Neural crest cell (in vitro differentiated cells): ENCODE results near the gene ZNF614. TPM values are rescaled to one million over a fixed set of nuclear protein-coding genes. Genes with fewer than 3 reads are reported as not detected.
A peak's percentile ranks its signal among the peaks of the same experiment; 100 is the strongest.
"Not testable (repeated sequence)": the region's sequence is repeated elsewhere in the genome, so short reads cannot be mapped to it uniquely, and the experiment has no call there.

Experiments used
- DNase-seq: peaks from one replicate; pipeline ENCODE4 v3.0.0; 2021; ENCODE audit warnings: low read depth, mixed read lengths, low spot score
- H3K27ac Mint-ChIP-seq: one replicate; pipeline ENCODE4 v1.8.0; 2021; ENCODE audit warnings: mild to moderate bottlenecking, mixed read lengths; ENCODE audit not compliant: unreplicated experiment
- H3K27me3 Mint-ChIP-seq: 2 replicates; pipeline ENCODE4 v1.8.0; 2021; ENCODE audit warnings: low read depth, mild to moderate bottlenecking, mixed read lengths
- H3K36me3 Mint-ChIP-seq: 2 replicates; pipeline ENCODE4 v1.8.0; 2021; ENCODE audit warnings: low read depth, mild to moderate bottlenecking, mixed read lengths
- H3K4me1 Mint-ChIP-seq: 2 replicates; pipeline ENCODE4 v1.8.0; 2021; ENCODE audit warnings: mixed read lengths
- H3K4me3 Mint-ChIP-seq: one replicate; pipeline ENCODE4 v1.8.0; 2021; ENCODE audit warnings: mild to moderate bottlenecking, mixed read lengths
- H3K9me3 Mint-ChIP-seq: 2 replicates; pipeline ENCODE4 v1.8.0; 2021; ENCODE audit warnings: mixed read lengths
- long read RNA-seq: library from polyadenylated mRNA; unstranded; transcript quantifications from one replicate; pipeline ENCODE4 v2.0.0, GENCODE V29; 2020
- total RNA-seq: library from RNA; stranded (reverse); gene quantifications from 2 replicates; pipeline ENCODE4 v1.2.1, GENCODE V29; 2021
- TF ChIP-seq, protein P1 (sequence below): fragments of 200-600 bp; sonication (generic); conservative IDR thresholded peaks from 2 replicates; pipeline ENCODE4 v1.5.0; 2021; ENCODE audit warnings: antibody characterized with exemption, mild to moderate bottlenecking

ZNF614 gene
- 11.5 and 12.5 TPM in 2 replicates for total RNA-seq
- long read RNA-seq, full-length matches to known transcripts, result 17 of 19 reads
- long read RNA-seq, partial matches to known transcripts, result 0 of 19 reads
- long read RNA-seq, other reads (novel, unspliced or antisense), result 2 of 19 reads

DNA sequence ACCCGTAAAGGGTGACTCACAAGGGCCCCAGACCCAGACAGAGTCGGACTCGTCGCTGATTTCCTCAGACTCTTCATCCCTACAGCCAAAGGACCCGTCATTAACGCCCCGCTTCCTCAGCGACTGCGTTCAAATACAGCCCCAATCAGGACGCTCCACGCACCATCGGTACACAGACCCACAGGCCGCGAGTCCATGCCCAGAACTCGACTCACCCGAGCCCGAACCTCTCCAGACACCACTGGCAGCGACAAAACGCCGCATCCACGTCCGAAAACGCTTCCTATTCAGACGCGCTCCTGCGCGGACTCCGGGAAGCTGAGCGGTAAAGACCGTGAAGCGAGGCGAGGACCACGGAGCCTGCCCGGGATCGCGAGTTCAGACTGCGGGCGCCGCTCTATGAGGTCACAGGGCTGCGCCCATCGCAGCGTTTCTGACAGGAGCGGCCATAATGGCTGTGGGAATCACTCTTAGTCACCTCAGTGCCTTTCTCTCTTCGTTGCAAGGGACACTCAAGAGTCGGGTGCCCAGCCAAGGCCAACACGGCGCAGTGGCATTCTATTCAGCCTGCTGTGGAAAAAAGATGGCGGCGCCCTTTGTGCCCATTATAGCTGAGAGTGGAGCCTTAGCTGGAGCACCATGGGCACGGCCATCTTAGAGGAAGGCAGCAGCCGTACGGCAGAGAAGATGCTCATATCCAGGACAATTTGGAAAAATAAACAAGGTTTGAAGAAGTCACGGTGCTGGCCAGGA lies at the start of gene ZNF614:
TSS of gene ZNF614 (minus strand) at position 353 of the 753 bp plus-strand sequence. CDS start 2,634 bp downstream, outside the sequence.
- peak within 1 kb of the TSS; percentile 91 for H3K4me3 Mint-ChIP-seq
- H3K9me3 Mint-ChIP-seq, result peaks cover 28% of the 10 kb centered on the region
- peak; percentile 75 for DNase-seq
- no peaks in the 10 kb centered on the region for H3K27me3 Mint-ChIP-seq
- peaks cover 21% of the 10 kb centered on the region for H3K4me1 Mint-ChIP-seq
- H3K27ac Mint-ChIP-seq, result peak within 1 kb of the TSS; percentile 98
- H3K36me3 Mint-ChIP-seq, result peaks cover 72% of the 10 kb centered on the region
- TF ChIP-seq, protein P1, sequence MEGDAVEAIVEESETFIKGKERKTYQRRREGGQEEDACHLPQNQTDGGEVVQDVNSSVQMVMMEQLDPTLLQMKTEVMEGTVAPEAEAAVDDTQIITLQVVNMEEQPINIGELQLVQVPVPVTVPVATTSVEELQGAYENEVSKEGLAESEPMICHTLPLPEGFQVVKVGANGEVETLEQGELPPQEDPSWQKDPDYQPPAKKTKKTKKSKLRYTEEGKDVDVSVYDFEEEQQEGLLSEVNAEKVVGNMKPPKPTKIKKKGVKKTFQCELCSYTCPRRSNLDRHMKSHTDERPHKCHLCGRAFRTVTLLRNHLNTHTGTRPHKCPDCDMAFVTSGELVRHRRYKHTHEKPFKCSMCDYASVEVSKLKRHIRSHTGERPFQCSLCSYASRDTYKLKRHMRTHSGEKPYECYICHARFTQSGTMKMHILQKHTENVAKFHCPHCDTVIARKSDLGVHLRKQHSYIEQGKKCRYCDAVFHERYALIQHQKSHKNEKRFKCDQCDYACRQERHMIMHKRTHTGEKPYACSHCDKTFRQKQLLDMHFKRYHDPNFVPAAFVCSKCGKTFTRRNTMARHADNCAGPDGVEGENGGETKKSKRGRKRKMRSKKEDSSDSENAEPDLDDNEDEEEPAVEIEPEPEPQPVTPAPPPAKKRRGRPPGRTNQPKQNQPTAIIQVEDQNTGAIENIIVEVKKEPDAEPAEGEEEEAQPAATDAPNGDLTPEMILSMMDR, result no peak

DNA sequence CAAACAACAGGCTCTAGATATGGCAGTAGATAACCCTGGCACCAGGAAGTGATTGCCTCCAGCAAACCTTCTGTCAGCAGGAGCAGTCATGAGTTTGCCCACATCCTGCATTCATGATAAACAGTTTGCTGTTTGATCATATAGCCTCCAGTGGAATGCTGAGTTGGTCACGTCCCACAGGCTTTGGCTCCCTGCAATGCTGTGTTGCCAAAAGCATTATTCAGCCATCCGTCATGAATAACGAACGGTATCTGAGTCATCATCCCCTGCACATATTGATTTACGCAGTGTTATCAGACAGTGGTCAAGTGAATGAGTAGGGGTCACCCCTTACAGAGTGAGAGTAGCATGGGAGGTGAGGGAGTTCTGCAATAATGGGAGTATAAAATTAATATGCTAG lies 42.3 kb upstream of the ZNF614 start:
- H3K36me3 Mint-ChIP-seq, result peaks cover 77% of the 10 kb centered on the region
- H3K4me3 Mint-ChIP-seq, result no peak overlapping the region
- H3K9me3 Mint-ChIP-seq, result peaks cover 42% of the 10 kb centered on the region
- H3K27ac Mint-ChIP-seq, result no peak overlapping the region
- no peak for DNase-seq
- TF ChIP-seq, protein P1, result no peak
- no peaks in the 10 kb centered on the region for H3K4me1 Mint-ChIP-seq
- no peaks in the 10 kb centered on the region for H3K27me3 Mint-ChIP-seq

DNA sequence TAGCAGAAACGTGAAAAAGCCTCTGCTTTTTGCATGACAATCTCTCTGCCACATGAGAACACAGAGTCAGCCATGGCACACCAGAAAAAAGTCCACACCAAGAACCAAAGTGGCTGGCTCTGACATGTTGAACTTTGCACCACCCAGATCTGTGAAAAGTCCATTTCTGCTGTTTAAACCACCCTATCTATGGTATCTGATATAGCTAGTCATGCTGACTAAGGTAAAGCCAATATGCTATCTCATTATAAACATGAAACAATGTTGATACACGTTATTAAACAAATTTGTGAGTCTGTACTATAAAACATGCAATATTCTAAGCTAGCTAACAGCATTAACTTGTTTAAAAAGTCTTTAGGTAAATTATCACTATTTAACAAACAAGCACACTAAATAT lies 41.5 kb upstream of the ZNF614 start:
- Mint-ChIP-seq H3K27me3 (no peaks in the 10 kb centered on the region), H3K36me3 (peaks cover 77% of the 10 kb centered on the region), H3K27ac (no peak overlapping the region), H3K9me3 (peaks cover 42% of the 10 kb centered on the region), H3K4me3 (no peak overlapping the region), H3K4me1 (no peaks in the 10 kb centered on the region)
- no peak for DNase-seq
- TF ChIP-seq, protein P1, result no peak

DNA sequence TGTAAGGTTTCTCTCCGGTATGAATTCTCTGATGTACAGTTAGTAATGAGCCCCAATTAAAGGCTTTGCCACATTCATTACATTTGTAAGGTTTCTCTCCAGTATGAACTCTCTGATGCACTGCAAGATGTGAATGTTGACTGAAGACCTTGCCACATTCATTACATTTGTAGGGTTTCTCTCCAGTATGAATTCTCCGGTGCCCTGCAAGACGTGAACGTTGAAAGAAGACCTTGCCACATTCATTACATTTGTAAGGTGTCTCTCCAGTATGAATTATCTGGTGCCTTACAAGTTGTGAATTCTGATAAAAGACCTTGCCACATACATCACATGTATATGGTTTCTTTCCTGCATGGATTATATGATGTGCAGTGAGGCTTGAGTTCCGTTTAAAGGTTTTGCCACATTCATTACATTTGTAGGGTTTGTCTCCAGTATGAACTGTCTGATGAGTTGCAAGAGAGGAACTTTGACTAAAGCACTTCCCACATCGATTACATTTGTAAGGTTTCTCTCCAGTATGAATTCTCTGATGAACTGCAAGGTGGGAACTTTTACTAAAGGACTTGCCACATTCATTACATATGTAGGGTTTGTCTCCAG lies 38.2 kb upstream of the ZNF614 start:
- no peak for DNase-seq
- TF ChIP-seq, protein P1, result no peak
- Mint-ChIP-seq H3K4me1 (no peaks in the 10 kb centered on the region), H3K9me3 (peaks cover 44% of the 10 kb centered on the region), H3K27me3 (no peaks in the 10 kb centered on the region), H3K27ac (no peak overlapping the region), H3K36me3 (peaks cover 76% of the 10 kb centered on the region), H3K4me3 (no peak overlapping the region)

DNA sequence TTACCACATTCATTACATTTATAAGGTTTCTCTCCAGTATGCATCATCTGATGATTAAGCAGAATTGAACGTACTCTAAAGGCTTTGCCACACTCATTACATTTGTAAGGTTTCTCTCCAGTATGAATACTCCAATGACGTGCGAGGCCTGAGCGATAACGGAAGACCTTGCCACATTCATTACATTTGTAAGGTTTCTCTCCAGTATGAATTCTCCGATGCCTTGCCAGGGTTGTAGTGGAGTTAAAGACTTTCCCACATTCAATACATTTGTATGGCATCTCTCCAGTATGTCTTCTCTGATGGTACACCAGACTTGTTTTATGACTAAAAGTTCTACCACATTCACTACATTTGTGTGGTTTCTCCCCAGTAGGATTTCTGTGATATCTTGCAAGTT lies 37.2 kb upstream of the ZNF614 start:
- no peak overlapping the region for H3K4me3 Mint-ChIP-seq
- H3K27ac Mint-ChIP-seq, result no peak overlapping the region
- H3K27me3 Mint-ChIP-seq, result no peaks in the 10 kb centered on the region
- H3K4me1 Mint-ChIP-seq, result no peaks in the 10 kb centered on the region
- peaks cover 41% of the 10 kb centered on the region for H3K9me3 Mint-ChIP-seq
- peaks cover 75% of the 10 kb centered on the region for H3K36me3 Mint-ChIP-seq
- DNase-seq, result no peak
- TF ChIP-seq, protein P1, result no peak

DNA sequence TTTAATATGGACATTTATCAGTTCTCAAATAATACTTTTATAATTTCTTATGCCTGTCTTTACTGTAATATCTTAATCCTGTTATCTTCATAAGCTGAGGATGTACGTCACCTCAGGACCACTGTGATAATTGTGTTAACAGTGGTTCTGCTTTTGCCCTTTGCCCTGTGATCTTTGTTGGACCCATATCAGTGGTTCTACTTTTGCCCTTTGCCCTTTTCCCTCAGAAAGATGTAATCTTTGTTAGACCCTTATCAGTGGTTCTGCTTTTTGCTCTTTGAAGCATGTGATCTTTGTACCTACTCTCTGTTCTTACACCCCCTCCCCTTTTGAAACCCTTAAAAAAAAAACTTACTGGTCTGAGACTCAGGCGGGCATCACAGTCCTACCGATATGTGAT lies 28.3 kb upstream of the ZNF614 start:
- H3K9me3 Mint-ChIP-seq, result peaks cover 31% of the 10 kb centered on the region
- H3K27me3 Mint-ChIP-seq, DNase-seq, H3K4me3 Mint-ChIP-seq, H3K27ac Mint-ChIP-seq, H3K4me1 Mint-ChIP-seq: not testable (repeated sequence)
- peaks cover 66% of the 10 kb centered on the region for H3K36me3 Mint-ChIP-seq

DNA sequence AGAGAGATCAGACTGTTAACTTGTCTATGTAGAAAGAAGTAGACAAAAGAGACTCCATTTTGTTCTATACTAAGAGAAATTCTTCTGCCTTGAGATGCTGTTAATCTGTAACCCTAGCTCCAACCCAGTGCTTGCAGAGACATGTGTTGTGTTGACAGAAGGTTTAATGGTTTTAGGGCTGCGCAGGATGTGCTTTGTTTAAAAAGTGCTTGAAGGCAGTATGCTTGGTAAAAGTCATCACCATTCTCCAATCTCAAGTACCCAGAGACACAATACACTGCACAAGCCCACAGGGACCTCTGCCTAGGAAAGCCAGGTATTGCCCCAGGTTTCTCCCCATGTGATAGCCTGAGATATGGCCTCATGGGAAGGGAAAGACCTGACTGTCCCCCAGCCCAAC lies 23.6 kb upstream of the ZNF614 start:
- not testable (repeated sequence) for H3K27me3 Mint-ChIP-seq, H3K4me3 Mint-ChIP-seq, H3K27ac Mint-ChIP-seq, DNase-seq
- Mint-ChIP-seq H3K9me3 (peaks cover 20% of the 10 kb centered on the region), H3K4me1 (peaks cover 16% of the 10 kb centered on the region), H3K36me3 (peaks cover 58% of the 10 kb centered on the region)
